HUES6 (cell line): Measurements from ENCODE around the gene SH3D21.

Experiments
- H3K27ac ChIP-seq: 2 replicates; pipeline ENCODE4 v1.7.0; 2013; ENCODE audit warnings: low read depth, mild to moderate bottlenecking, low read length, inconsistent platforms
- H3K27me3 ChIP-seq: 2 replicates; pipeline ENCODE4 v1.6.1; 2013; ENCODE audit warnings: low read length; ENCODE audit not compliant: control insufficient read depth, insufficient read depth
- H3K36me3 ChIP-seq: 2 replicates; pipeline ENCODE4 v1.6.1; 2013; ENCODE audit warnings: low read length; ENCODE audit not compliant: control insufficient read depth, insufficient read depth
- H3K4me1 ChIP-seq: 2 replicates; pipeline ENCODE4 v1.6.1; 2013; ENCODE audit warnings: low read length; ENCODE audit not compliant: control insufficient read depth, insufficient read depth
- H3K4me3 ChIP-seq: 2 replicates; pipeline ENCODE4 v1.5.1; 2013; ENCODE audit warnings: low read depth, low read length
- H3K9ac ChIP-seq: one replicate; pipeline ENCODE4 v1.6.1; 2013; ENCODE audit warnings: mild to moderate bottlenecking, low read length
- H3K9me3 ChIP-seq: 2 replicates; pipeline ENCODE4 v1.6.1; 2013; ENCODE audit warnings: low read depth, low read length; ENCODE audit not compliant: control insufficient read depth, insufficient read depth

Gene SH3D21

DNA sequence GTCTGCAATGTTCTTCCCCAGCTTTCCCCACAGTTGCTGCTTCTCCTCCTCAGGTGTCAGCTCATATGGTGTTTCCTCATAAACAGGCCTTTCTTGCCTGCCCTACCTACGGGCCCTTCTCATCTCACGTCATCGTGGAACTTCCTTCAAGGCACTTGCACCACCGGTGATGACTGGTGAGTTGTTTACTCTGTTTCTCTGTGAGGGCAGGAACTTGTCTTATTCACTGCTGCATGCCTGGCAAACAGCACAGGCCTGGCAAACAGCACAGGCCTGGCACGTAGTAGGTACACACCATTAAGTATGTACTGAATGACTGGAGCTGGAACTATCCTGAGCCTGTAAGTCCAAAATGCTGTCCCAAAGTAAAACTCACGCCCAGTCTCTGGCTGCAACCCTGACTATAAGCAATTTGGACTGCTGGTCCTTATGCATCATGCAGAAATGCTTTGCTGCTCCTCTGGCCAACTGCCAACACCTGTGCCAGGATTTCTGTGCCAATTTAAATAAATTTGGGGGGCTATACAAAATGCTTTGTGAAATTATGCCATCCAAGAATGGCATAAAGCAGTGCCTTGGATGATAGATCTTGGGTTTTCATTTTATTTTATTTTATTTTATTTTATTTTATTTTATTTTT lies 53.9 kb downstream of the SH3D21 start:
- no peak overlapping the region for H3K4me3 ChIP-seq
- H3K36me3 ChIP-seq = peaks cover 66% of the 10 kb centered on the region
- no peaks in the 10 kb centered on the region for H3K27me3 ChIP-seq
- no peaks in the 10 kb centered on the region for H3K9me3 ChIP-seq
- H3K9ac ChIP-seq = no peak overlapping the region
- H3K4me1 ChIP-seq = no peaks in the 10 kb centered on the region
- no peak overlapping the region for H3K27ac ChIP-seq

DNA sequence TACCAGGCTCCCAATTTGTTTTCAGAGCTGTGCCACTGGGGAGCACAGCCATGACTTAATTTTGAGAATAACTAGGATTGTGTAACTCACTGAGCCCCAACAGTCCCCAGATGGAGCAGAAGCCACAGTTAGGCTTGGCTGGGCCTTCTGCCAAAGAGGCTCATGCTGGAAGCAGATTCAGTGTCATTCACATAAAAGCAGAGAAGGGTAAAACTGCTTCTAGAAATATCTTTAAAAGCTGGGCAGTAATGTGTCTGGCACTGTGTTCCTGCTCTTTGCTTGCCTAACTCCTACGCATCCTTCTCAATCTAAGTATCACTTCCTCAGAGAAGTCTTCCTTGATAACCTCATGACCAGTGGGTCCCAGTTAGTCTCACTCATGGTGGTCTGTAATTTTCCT lies 59.2 kb downstream of the SH3D21 start:
- no peak overlapping the region for H3K27ac ChIP-seq
- peaks cover 16% of the 10 kb centered on the region for H3K4me1 ChIP-seq
- H3K9ac ChIP-seq = no peak overlapping the region
- H3K27me3 ChIP-seq = no peaks in the 10 kb centered on the region
- H3K9me3 ChIP-seq = no peaks in the 10 kb centered on the region
- H3K4me3 ChIP-seq = no peak overlapping the region
- peaks cover 34% of the 10 kb centered on the region for H3K36me3 ChIP-seq

DNA sequence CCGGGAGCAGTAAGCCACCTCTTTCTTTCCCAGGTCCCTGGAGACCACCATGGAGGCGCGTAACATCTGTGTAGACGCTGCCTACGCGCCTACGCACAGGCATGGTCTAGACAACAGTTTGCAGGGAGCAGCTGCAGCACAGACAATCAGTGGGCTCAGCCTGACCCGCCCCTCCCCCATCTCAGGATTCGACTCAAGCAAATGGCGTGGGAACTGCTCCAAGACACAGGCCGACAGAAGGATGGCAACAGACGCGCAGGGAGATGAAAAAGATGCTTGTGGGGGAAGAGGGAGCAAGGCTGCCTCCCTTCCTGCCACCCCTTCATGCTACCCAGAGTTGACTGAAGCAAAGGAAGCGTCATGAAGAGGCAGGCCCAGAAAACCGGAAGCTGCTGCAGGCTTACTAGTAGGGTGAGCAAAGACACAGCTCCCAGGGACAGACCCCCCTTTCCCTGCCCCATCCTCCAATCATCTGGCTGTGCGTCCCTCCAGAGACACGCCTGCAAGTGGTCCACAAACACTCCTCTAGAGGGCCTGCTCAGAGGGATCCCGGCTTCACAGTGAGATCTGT lies 60.0 kb downstream of the SH3D21 start:
- peaks cover 16% of the 10 kb centered on the region for H3K4me1 ChIP-seq
- no peak overlapping the region for H3K4me3 ChIP-seq
- H3K9ac ChIP-seq = no peak overlapping the region
- H3K9me3 ChIP-seq = no peaks in the 10 kb centered on the region
- no peak overlapping the region for H3K27ac ChIP-seq
- peaks cover 27% of the 10 kb centered on the region for H3K36me3 ChIP-seq
- no peaks in the 10 kb centered on the region for H3K27me3 ChIP-seq

DNA sequence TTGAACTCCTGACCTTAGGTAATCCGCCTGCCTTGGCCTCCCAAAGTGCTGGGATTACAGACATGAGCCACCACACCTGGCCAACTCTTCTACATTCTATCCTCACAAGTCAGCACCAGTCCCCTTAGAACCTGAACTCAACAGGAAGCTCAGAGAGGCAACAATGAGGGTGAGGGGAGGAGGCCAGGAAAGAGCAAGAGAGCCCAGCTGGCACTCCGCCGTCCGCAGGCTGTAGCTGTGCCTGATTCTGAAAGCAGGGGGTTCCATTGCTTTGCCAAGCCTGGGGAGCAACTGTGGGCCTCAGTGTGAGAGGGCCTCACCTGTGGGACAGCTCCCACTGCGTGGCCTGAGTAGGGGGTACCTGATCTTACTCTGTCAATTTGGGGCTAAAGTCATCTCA lies 60.9 kb downstream of the SH3D21 start:
- Histone ChIP-seq H3K9me3 (no peaks in the 10 kb centered on the region), H3K27me3 (no peaks in the 10 kb centered on the region), H3K4me3 (no peak overlapping the region), H3K9ac (no peak overlapping the region), H3K36me3 (peaks cover 20% of the 10 kb centered on the region), H3K27ac (no peak overlapping the region), H3K4me1 (peaks cover 16% of the 10 kb centered on the region)

DNA sequence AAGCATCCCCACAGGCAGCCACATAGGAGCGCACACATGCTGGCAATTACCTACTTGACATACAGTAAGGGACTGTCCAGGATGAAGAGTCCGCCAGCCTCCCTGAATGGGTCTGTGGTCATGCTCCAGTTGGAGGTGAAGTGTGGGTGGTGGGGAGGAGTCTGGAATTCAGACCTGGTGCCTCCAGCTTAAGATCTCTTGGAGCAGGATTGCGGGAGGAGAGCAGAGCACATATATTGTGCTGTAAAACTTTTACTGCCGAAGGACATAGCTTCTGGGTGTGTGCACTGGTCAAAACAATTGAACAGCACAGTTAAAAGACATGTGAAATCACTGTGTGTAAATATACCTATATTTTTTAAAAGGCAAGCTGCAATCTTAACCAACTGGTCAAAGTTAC lies 61.6 kb downstream of the SH3D21 start:
- H3K27me3 ChIP-seq = no peaks in the 10 kb centered on the region
- H3K9me3 ChIP-seq = no peaks in the 10 kb centered on the region
- H3K4me1 ChIP-seq = peaks cover 22% of the 10 kb centered on the region
- H3K36me3 ChIP-seq = peaks cover 12% of the 10 kb centered on the region
- H3K27ac ChIP-seq = no peak overlapping the region
- no peak overlapping the region for H3K9ac ChIP-seq
- no peak overlapping the region for H3K4me3 ChIP-seq

DNA sequence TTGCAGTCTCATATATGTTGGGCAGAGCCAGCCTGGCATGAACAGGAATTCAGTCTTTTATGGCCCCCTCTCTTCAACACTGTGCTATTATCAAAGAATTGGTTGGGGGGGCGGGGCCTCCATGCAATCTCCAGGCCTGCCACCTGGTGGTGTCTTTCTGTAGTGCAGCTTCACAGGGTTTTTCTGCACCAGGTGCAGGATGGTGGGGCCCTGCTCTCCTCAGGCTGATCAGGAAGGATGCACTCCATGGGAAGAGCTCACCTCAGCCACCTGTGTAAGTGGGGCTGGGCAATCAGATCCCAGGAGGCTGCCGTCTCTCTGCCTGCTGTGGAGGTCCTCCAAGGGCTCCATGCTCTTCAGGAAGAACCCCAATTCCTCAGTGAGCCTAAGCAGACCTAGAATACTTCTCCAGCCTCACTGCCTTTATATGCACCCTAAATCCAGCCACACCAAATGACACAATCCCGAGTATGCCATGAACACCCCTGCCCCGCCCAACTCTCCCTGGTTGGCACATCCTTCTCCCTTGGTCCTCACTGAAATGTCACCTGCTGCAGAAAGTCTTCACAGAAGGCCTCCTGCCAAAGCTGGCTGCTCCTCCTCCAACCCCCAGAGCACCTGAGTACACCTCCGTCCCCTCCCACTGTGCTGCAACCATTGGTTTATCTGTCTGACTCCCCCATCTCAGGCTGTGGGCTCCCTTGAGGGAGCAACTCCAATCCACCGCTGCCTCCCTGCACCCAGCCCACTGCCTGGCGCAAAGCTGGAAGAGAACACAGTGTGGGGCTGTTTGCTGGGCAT lies 63.1 kb downstream of the SH3D21 start:
- Histone ChIP-seq H3K4me3 (no peak overlapping the region), H3K27me3 (no peaks in the 10 kb centered on the region), H3K36me3 (peaks cover 12% of the 10 kb centered on the region), H3K9ac (no peak overlapping the region), H3K9me3 (no peaks in the 10 kb centered on the region), H3K4me1 (peaks cover 36% of the 10 kb centered on the region), H3K27ac (no peak overlapping the region)
